SW480 (cell line): ENCODE measurements around the gene CNIH2.
"Not testable (repeated sequence)": the region's sequence is repeated elsewhere in the genome, so short reads cannot be mapped to it uniquely, and the experiment has no call there.

Experiments
- DNase-seq: peaks from one replicate; pipeline ENCODE4 v3.0.0-alpha.2; 2016; ENCODE audit warnings: low spot score

Gene CNIH2

GRCh38 chr11:66315498-66315885 is 37.5 kb downstream of the CNIH2 start:
- DNase-seq: no peak

GRCh38 chr11:66315921-66316811 is 38.2 kb downstream of the CNIH2 start:
- DNase-seq: no peak

GRCh38 chr11:66316849-66317251 is 38.9 kb downstream of the CNIH2 start, which contains the start of gene CD248:
Gene CD248 (minus strand): TSS chr11:66317044. CDS start chr11:66317027, 17 bp downstream.
- DNase-seq: no peak

- DNase-seq: no peak
These were observed 39.3 kb downstream of the CNIH2 start for GRCh38 chr11:66317322-66317722.

GRCh38 chr11:66317723-66318599 is 40.0 kb downstream of the CNIH2 start:
- DNase-seq: no peak

- DNase-seq: no peak
These were observed 40.6 kb downstream of the CNIH2 start for GRCh38 chr11:66318600-66318970.

GRCh38 chr11:66320289-66320688 is 42.3 kb downstream of the CNIH2 start:
- not testable (repeated sequence) for DNase-seq

- not testable (repeated sequence) for DNase-seq
These were observed 42.8 kb downstream of the CNIH2 start for GRCh38 chr11:66320748-66321147.

- DNase-seq: no peak
These were observed 43.6 kb downstream of the CNIH2 start for GRCh38 chr11:66321606-66322005.

- DNase-seq: no peak
These were observed 44.9 kb downstream of the CNIH2 start for GRCh38 chr11:66322732-66323427.

GRCh38 chr11:66323684-66324083 is 45.7 kb downstream of the CNIH2 start:
- DNase-seq: no peak

- DNase-seq: no peak
These were observed 46.7 kb downstream of the CNIH2 start for GRCh38 chr11:66324664-66325063.

GRCh38 chr11:66325263-66325671 is 47.3 kb downstream of the CNIH2 start:
- DNase-seq: no peak

GRCh38 chr11:66326261-66327111 is 48.5 kb downstream of the CNIH2 start:
- DNase-seq: peak; percentile 29

- DNase-seq: peak; percentile 28
These were observed 49.4 kb downstream of the CNIH2 start for GRCh38 chr11:66327171-66328030.

GRCh38 chr11:66328031-66328301 is 50.0 kb downstream of the CNIH2 start:
- peak; percentile 70 for DNase-seq

GRCh38 chr11:66328302-66329144 is 50.5 kb downstream of the CNIH2 start:
- DNase-seq: peak; percentile 80

GRCh38 chr11:66329165-66329673 is 51.2 kb downstream of the CNIH2 start:
- no peak for DNase-seq

GRCh38 chr11:66330931-66331330 is 53.0 kb downstream of the CNIH2 start:
- no peak for DNase-seq
